Heart left ventricle (tissue), 16 donors: Measurements from ENCODE around the gene TRAF3. TPM values are rescaled to one million over a fixed set of nuclear protein-coding genes. Genes with fewer than 3 reads are reported as not detected.
A peak's percentile ranks its signal among the peaks of the same experiment; 100 is the strongest.

Experiments used
- ATAC-seq, 4 donors: fragments of 200-7000 bp; cut with Tn5 transposase; one replicate each; pipeline ENCODE4 v1.9.1; 2020 to 2022; ENCODE audit warnings: moderate library complexity in 4 of 4, mild to moderate bottlenecking in 3 of 4, moderate number of reproducible peaks in 1 of 4
- DNase-seq, 5 donors: peaks; one replicate each; pipeline ENCODE4 v3.0.0-alpha.2; 2020
- H3K27ac ChIP-seq, 12 donors: fragments of 200-600 bp; sonication (generic) in 4 of 12; one replicate each; pipeline versions ENCODE4 v1.5.0 to v1.8.0; 2016 to 2022; ENCODE audit warnings: mild to moderate bottlenecking in 2 of 12
- H3K27me3 ChIP-seq, 9 donors: fragments of 200-600 bp; sonication (generic) in 2 of 9; one replicate each; pipeline versions ENCODE4 v1.5.1 to v1.8.0; 2016 to 2022; ENCODE audit warnings: mild to moderate bottlenecking in 3 of 9
- H3K36me3 ChIP-seq, 9 donors: fragments of 200-600 bp; sonication (generic) in 2 of 9; one replicate each; pipeline versions ENCODE4 v1.5.0 to v1.8.0; 2018 to 2022; ENCODE audit warnings: mild to moderate bottlenecking in 2 of 9
- H3K4me1 ChIP-seq, 12 donors: fragments of 200-600 bp; sonication (generic) in 4 of 12; one replicate each; pipeline versions ENCODE4 v1.5.0 to v1.8.0; 2016 to 2022; ENCODE audit warnings: mild to moderate bottlenecking in 3 of 12
- H3K4me3 ChIP-seq, 12 donors: fragments of 200-600 bp; sonication (generic) in 4 of 12; one replicate each; pipeline versions ENCODE4 v1.5.0 to v1.8.0; 2017 to 2022; ENCODE audit warnings: mild to moderate bottlenecking in 9 of 12, moderate library complexity in 4 of 12
- H3K9me3 ChIP-seq, 12 donors: fragments of 200-600 bp; sonication (generic) in 4 of 12; one replicate each; pipeline versions ENCODE4 v1.5.0 to v1.8.0; 2016 to 2022; ENCODE audit warnings: mild to moderate bottlenecking in 1 of 12
- CTCF ChIP-seq, 12 donors: fragments of 200-600 bp; sonication (generic) in 4 of 12; IDR thresholded peaks; one replicate each; pipeline versions ENCODE4 v1.5.0 to v1.8.0; 2018 to 2022; ENCODE audit warnings: antibody characterized with exemption in 12 of 12, mild to moderate bottlenecking in 5 of 12
- POLR2A ChIP-seq, 2 donors: fragments of 450-650 bp; IDR thresholded peaks; one replicate each; pipeline ENCODE4 v1.6.1; 2017; ENCODE audit warnings: antibody characterized with exemption in 2 of 2, mild to moderate bottlenecking in 2 of 2, moderate library complexity in 2 of 2
- WGBS, 4 donors: extraction: QIAGEN DNeasy Blood & Tissue Kit in 2 of 4; methylation state at CpG; one replicate each; pipeline versions ENCODE4 v1.1.5 to v1.1.7; 2013 to 2018; 5-methylcytosine and 5-hydroxymethylcytosine counted together
- intact Hi-C, 10 donors: fragments of 100-400 bp; cut with DNase I; formaldehyde crosslinking; loops; one replicate each; pipeline versions ENCODE4 v1.11.1 to v1.14.2; 2022
- polyA plus RNA-seq, 2 donors: library from polyadenylated mRNA; stranded (reverse); fragments of 200-250 nt; gene quantifications; one replicate each; pipeline ENCODE4 v1.2.3, GENCODE V29; 2013
- total RNA-seq, 9 donors: library from RNA; depleted of rRNA in 2 of 9; stranded (reverse); fragments of >200 nt in 2 of 9; fragmentation: NEBNext Ultra II Directional in 3 of 9; extraction: Animal tissue kit (Norgen Biotek cat#: 25700) in 3 of 9; gene quantifications; one replicate each; pipeline versions ENCODE4 v1.1.0 to v1.2.4, GENCODE V29; 2016 to 2023
- donor health status: ischemic (EF 13 %, LVEDD 7.1; RV severe dilation, severe dysfunction).
- donor health status: healthy with polysubstance abuse.
- donor health status: DM: no; HTN: yes; CAD: no.
- donor health status: DM: no; HTN: no; CAD: no.
- donor health status: ischemic (EF 25% LVEDD 6.9; RV normal size, moderate dysfunction).
- donor health status: ischemic (EF 25% LVEDD 5.7; RV mildly dilated, moderate dysfunction).
- donor health status: healthy.
- donor health status: DM: yes; HTN: yes; CAD: no.
- donor health status: ischemic (EF 35%, LVEDD 5.7; RV mildly dilated, moderate dysfunction).
- donor health status: nonischemic (EF 11% LVEDD 7.7; RV severe dilation, severe dysfunction).
- donor health status: DM: yes; HTN: yes; CAD: no.
- donor health status: PGD.
- donor health status: ischemic (EF 29% LVEDD 5.4; RV normal size, mild dysfunction).
- donor health status: nonischemic (EF 23%, LVEDD 6.1; RV moderate dilation, normal function).

Gene TRAF3
- total and polyA plus RNA-seq, 11 donors = 1.6 to 20.6 (median 10.6) TPM

GRCh38 chr14:102927878-102928411, 150.7 kb downstream of the TRAF3 start:
- H3K27ac ChIP-seq = no peak overlapping the region
- no peaks in the 10 kb centered on the region for H3K9me3 ChIP-seq
- ATAC-seq = peak in 3 of 4 donors; percentile 3 to 5 (median 5)
- H3K36me3 ChIP-seq = peaks cover 0 to 10% (median 2%) of the 10 kb centered on the region in 9 donors
- peaks cover 15 to 41% (median 27%) of the 10 kb centered on the region in 12 donors for H3K4me1 ChIP-seq
- H3K4me3 ChIP-seq = peak overlapping the region; percentile 0 to 55 (median 46)
- peaks cover 33 to 86% (median 57%) of the 10 kb centered on the region in 9 donors for H3K27me3 ChIP-seq
- peak in 1 of 5 donors; percentile 68 for DNase-seq
- intact Hi-C loops = loop anchor here in 1 of 10 donors (10.0 kb wide), 1 partner anchor 153 kb away; the partner anchor contains the start of gene TRAF3
- TF ChIP-seq CTCF (IDR thresholded peaks at IDR 0.05) (no peak), POLR2A (IDR thresholded peaks at IDR 0.05) (no peak)
- 9 to 62% (median 16%) methylated on average over 7 to 35 of the region's 35 CpGs for WGBS, 4 donors

- intact Hi-C loops = loop anchor here in 1 of 10 donors (10.0 kb wide), 1 partner anchor 154 kb away; the partner anchor contains the start of gene TRAF3
- ATAC-seq = peak in 3 of 4 donors; percentile 20 to 61 (median 41)
- H3K27ac ChIP-seq = no peak overlapping the region
- no peaks in the 10 kb centered on the region for H3K9me3 ChIP-seq
- TF ChIP-seq POLR2A (IDR thresholded peaks at IDR 0.05) (no peak), CTCF (IDR thresholded peaks at IDR 0.05) (no peak)
- H3K27me3 ChIP-seq = peaks cover 27 to 79% (median 50%) of the 10 kb centered on the region in 9 donors
- peaks cover 13 to 35% (median 26%) of the 10 kb centered on the region in 12 donors for H3K4me1 ChIP-seq
- peak in 4 of 5 donors; percentile 43 to 80 (median 54) for DNase-seq
- H3K36me3 ChIP-seq = peaks cover 0 to 16% (median 9%) of the 10 kb centered on the region in 9 donors
- 1 to 2% (median 1%) methylated on average over 46 to 94 of the region's 94 CpGs for WGBS, 4 donors
- H3K4me3 ChIP-seq = peak overlapping the region; percentile 0 to 55 (median 46)
Measured at GRCh38 chr14:102928412-102929240, 151.4 kb downstream of the TRAF3 start.

- Histone ChIP-seq H3K27ac (no peak overlapping the region), H3K4me3 (peak overlapping the region; percentile 0 to 55 (median 46)), H3K27me3 (peaks cover 19 to 70% (median 42%) of the 10 kb centered on the region in 9 donors), H3K9me3 (no peaks in the 10 kb centered on the region), H3K4me1 (peaks cover 13 to 31% (median 25%) of the 10 kb centered on the region in 12 donors), H3K36me3 (peaks cover 0 to 22% (median 15%) of the 10 kb centered on the region in 9 donors)
- WGBS, 4 donors = 2 to 7% (median 3%) methylated on average over 15 to 94 of the region's 94 CpGs
- intact Hi-C loops = loop anchor here in 1 of 10 donors (10.0 kb wide), 1 partner anchor 155 kb away; the partner anchor contains the start of gene TRAF3
- DNase-seq (peak in 1 of 5 donors; percentile 26), ATAC-seq (peak in 1 of 4 donors; percentile 14)
- TF ChIP-seq CTCF (IDR thresholded peaks at IDR 0.05) = no peak
Measured at GRCh38 chr14:102929241-102930137, 152.2 kb downstream of the TRAF3 start.
